Left kidney (tissue), 8 donors: ENCODE measurements around the gene SPACDR. TPM values are rescaled to one million over a fixed set of nuclear protein-coding genes. Genes with fewer than 3 reads are reported as not detected.
A peak's percentile ranks its signal among the peaks of the same experiment; 100 is the strongest.
"Not testable (repeated sequence)": the region's sequence is repeated elsewhere in the genome, so short reads cannot be mapped to it uniquely, and the experiment has no call there.

Experiments used
- DNase-seq: peaks from one replicate; pipeline ENCODE4 v3.0.0-alpha.2; 2013
- long read RNA-seq, 8 donors: transcript quantifications; one replicate each; lab custom pipeline, GENCODE V29; 2026
- polyA plus RNA-seq: library from polyadenylated mRNA; unstranded; fragments of 120-200 nt; gene quantifications from one replicate; pipeline ENCODE4 v1.2.1, GENCODE V29; 2013; ENCODE audit not compliant: insufficient read length

SPACDR gene
- 1.2 TPM for polyA plus RNA-seq
- long read RNA-seq, donor 1, partial matches to known transcripts: 0 of 1 reads
- long read RNA-seq, donor 1, other reads (novel, unspliced or antisense): 0 of 1 reads
- long read RNA-seq, donor 2, partial matches to known transcripts: 0 of 2 reads
- long read RNA-seq, donor 2, other reads (novel, unspliced or antisense): 0 of 2 reads
- long read RNA-seq, donor 3, partial matches to known transcripts: 0 of 2 reads
- long read RNA-seq, donor 3, other reads (novel, unspliced or antisense): 0 of 2 reads
- long read RNA-seq, donor 4: 0 reads
- long read RNA-seq, donor 5, partial matches to known transcripts: 0 of 2 reads
- long read RNA-seq, donor 5, other reads (novel, unspliced or antisense): 0 of 2 reads
- long read RNA-seq, donor 6, partial matches to known transcripts: 0 of 2 reads
- long read RNA-seq, donor 6, other reads (novel, unspliced or antisense): 0 of 2 reads
- long read RNA-seq, donor 7, partial matches to known transcripts: 0 of 2 reads
- long read RNA-seq, donor 7, other reads (novel, unspliced or antisense): 0 of 2 reads
- long read RNA-seq, donor 8, partial matches to known transcripts: 0 of 2 reads
- long read RNA-seq, donor 8, other reads (novel, unspliced or antisense): 0 of 2 reads

- DNase-seq: no peak
These were observed at the start of gene SPACDR for GRCh38 chr7:100464210-100464660. Gene SPACDR, minus strand, starts transcription at chr7:100464260. Its CDS starts 235 bp downstream, at chr7:100464025.

GRCh38 chr7:100513212-100513810 is 49.3 kb upstream of the SPACDR start:
- DNase-seq: no peak

GRCh38 chr7:100510437-100511239 is 46.6 kb upstream of the SPACDR start:
- no peak for DNase-seq

DNA sequence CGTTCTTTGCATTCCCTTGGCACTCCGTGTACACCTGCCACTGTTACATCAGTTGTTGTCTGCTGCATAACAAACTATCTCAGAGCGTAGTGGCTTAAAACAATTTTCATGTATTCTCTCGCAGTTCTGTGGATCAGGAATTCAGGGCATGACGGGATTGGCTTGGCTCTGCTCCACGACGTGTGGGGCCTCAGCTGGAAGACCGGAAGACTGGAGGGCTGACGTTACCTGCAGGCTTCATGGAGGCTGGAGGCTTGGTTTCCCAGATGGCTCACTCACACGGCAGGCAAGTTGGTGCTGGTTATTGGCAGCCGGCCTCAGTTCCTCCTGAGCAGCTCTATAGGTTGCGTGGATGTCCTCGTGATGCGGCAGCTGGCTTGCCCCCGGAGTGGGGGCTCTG is 45.2 kb upstream of the SPACDR start:
- no peak for DNase-seq

DNA sequence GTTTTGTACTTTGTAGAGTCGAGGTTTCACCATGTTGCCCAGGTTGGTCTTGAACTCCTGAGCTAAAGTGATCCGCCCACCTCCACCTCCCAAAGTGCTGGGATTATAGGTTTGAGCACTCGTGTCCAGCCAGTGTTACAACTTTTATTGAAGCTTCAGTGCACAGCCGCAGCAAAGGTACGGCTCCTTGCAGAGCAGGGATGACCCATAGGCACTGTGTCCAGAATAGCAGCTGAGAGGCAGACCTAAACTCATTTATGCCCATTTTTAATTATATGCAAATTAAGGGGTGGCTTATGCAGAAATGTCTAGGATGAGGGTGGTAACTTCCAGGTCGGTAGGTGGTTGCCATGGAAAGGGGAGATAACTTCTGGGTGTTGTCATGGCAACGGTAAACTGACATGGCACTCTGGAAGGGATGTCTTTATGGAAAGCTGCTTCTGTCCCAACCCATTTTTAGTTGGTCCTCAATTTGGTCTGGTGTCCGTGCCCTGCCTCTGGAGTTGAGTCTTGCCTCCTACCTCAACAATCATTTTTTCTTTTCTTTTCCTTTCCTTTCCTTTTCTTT is 42.4 kb upstream of the SPACDR start:
- no peak for DNase-seq

DNA sequence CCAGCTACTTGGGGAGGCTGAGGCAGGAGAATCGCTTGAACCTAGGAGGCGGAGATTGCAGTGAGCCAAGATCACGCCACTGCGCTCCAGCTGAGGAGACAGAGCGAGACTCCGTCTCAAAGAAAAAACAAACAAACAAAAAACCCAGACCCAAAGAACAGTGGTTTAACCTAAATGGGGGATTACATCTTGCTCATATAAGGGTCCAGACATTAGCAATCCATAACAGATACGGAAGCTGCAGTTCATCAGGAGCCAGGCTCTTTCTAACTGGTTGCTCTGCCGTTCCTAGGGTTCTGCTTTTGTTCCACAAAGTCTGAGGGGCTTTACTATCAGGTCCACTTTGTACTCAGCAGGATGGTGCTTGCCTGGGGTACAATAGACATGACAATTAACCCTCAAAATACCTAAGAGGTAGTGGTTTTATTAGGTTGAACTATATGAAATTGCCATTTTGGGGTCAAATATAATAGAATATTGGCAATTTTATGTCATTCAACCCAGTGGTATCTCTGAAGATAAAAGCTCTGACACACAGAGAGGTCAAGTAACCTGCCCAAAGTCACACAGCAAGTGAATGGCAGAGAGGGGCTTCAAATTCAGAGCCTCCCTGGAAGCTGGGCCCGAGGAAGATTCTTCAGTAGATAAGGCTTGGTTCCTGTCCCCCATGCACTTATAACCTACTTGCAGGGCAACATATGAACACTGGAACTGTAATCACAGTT is 41.0 kb upstream of the SPACDR start:
- no peak for DNase-seq

GRCh38 chr7:100504031-100504430 is 40.0 kb upstream of the SPACDR start:
- not testable (repeated sequence) for DNase-seq

GRCh38 chr7:100500743-100501142 is 36.7 kb upstream of the SPACDR start:
- DNase-seq: not testable (repeated sequence)

- DNase-seq: no peak
These were observed 32.4 kb upstream of the SPACDR start for GRCh38 chr7:100496509-100496908.

- DNase-seq: no peak
These were observed 29.6 kb upstream of the SPACDR start for GRCh38 chr7:100493476-100494264.

DNA sequence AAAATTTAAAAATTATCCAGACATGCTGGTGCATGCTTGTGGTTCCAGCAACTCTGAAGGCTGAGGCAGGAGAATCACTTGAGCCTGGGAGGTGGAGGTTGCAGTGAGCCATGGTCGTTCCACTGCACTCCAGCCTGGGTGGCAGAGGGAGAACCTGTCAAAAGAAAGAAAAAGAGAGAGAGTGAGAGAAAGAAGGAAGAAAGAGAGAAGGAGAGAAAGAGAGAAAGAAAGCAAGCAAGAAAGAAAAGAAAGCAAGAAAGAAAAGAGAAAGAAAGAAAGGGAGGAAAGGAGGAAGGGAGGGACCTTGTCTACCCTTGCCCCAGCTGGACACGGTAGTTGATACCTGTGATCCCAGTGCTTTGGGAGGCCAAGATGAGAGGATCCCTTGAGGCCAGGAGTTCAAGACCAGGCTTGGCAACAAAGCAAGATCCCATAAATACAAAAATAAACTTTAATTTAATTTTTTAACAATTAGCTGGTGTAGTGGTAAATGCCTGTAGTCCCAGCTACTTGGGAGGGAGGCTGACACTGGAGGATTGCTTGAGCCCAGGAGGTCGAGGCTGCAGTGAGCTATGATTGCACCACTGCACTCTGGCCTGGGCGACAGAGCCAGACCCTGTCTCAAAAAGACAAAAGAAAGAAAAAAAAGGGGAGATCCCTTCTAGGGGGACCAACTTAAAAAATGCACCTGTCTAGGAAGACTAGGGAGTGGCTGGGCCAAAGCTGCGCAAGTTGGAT is 28.8 kb upstream of the SPACDR start:
- no peak for DNase-seq

- no peak for DNase-seq
These were observed 27.1 kb upstream of the SPACDR start for GRCh38 chr7:100491192-100491578.

DNA sequence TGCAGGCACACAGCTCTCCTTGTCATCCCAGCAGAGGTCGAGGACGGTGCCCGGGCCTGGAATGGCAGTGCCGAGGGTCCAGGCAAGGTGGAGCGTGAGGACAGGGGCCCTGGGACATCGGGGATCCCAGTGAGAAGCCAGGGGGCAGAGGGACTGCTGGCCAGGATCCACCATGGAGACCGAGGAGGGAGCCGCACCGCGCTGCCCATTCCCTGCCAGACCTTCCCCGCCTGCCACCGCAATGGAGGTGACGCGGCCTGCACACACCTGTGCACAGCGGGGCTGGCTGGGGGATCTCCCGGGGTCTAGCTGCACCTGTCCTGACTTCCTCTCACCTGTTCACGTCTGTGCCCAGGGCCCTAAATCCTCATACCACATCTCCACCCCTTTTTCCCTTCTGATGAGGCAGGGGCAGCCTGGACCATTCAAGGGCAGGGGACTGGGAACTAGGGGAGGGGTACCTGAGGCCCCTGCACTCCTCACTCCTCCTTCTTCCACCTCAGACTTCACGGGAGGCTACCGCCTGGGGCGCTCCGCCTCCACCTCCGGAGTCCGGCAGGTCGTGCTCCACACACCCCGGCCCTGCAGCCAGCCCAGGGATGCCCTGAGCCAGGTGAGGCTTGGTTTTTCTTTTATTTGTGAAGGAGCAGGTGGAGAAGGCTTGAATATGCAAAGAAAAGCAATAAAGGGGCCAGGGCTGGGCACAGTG is 26.6 kb upstream of the SPACDR start:
- DNase-seq: no peak

GRCh38 chr7:100489824-100490223 is 25.8 kb upstream of the SPACDR start:
- peak; percentile 97 for DNase-seq

DNA sequence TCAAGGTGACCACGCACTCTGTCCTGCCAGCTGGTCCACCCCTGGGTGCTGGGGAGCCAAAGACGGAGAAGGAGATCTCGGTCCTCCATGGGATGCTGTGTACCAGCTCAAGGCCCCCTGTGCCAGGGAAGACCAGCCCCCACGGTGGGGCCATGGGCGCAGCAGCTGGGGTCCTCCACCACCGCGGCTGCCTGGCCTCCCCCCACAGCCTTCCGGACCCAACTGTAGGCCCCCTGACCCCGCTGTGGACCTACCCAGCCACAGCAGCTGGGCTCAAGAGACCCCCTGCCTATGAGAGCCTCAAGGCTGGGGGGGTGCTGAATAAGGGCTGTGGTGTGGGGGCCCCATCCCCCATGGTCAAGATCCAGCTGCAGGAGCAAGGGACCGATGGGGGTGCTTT is 25.1 kb upstream of the SPACDR start:
- DNase-seq: no peak

GRCh38 chr7:100488333-100489095 is 24.5 kb upstream of the SPACDR start:
- DNase-seq: no peak

DNA sequence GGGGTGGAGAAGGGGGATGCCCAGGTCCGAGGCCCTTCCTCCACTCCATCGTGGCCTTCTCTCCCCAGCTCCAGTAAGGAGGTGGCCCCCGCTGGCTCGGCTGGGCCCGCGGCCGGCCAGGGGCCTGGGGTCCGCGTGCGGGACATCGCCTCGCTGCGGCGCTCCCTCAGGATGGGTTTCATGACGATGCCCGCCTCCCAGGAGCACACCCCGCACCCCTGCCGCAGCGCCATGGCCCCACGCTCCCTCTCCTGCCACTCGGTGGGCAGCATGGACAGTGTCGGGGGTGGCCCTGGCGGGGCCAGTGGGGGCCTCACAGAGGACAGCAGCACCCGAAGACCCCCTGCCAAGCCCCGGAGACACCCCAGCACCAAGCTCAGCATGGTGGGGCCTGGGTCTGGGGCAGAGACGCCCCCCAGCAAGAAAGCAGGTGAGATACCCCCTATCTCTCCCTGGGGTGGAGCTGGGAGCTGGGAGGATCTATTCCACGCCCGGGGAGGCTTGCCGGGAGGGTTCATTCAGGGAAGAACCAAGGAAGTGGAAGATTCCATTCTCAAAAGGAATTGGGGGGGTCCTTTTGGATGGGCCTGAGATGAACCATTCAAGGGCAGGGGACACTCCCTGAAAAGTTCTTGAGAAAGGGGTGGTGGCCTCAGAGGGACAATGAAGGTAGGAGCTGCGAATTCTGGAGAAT is 22.8 kb upstream of the SPACDR start:
- DNase-seq: no peak
